GM12864 (cell line): Measurements from ENCODE around the gene GPR32.
"Not testable (repeated sequence)": the region's sequence is repeated elsewhere in the genome, so short reads cannot be mapped to it uniquely, and the experiment has no call there.

Source experiments
- DNase-seq: peaks from one replicate; pipeline ENCODE4 v3.0.0-alpha.2; 2011; ENCODE audit warnings: low read depth
- H3K4me3 ChIP-seq: 2 replicates; pipeline ENCODE4 v1.5.1; 2011; ENCODE audit warnings: mild to moderate bottlenecking, low read depth, low read length, control low read depth
- CTCF ChIP-seq: IDR thresholded peaks from 2 replicates; pipeline ENCODE4 v1.5.1; 2011; ENCODE audit warnings: low read depth, mild to moderate bottlenecking, moderate library complexity, low read length, control low read depth, inconsistent platforms; ENCODE audit errors: missing control alignments

The GPR32 gene

GRCh38 chr19:50798659-50799546, 28.6 kb downstream of the GPR32 start:
- H3K4me3 ChIP-seq = no peak overlapping the region
- no peak for TF ChIP-seq CTCF
- DNase-seq = no peak

- no peak overlapping the region for H3K4me3 ChIP-seq
- TF ChIP-seq CTCF = no peak
- DNase-seq = no peak
Measured at GRCh38 chr19:50799547-50799851, 29.2 kb downstream of the GPR32 start.

GRCh38 chr19:50801107-50801506, 30.8 kb downstream of the GPR32 start:
- H3K4me3 ChIP-seq = no peak overlapping the region
- no peak for TF ChIP-seq CTCF
- no peak for DNase-seq

GRCh38 chr19:50803633-50804419, 33.6 kb downstream of the GPR32 start:
- H3K4me3 ChIP-seq = peak overlapping the region; percentile 81
- no peak for DNase-seq
- no peak for TF ChIP-seq CTCF

- peak; percentile 96 for DNase-seq
- H3K4me3 ChIP-seq = peak overlapping the region; percentile 81
- TF ChIP-seq CTCF = no peak
Measured at GRCh38 chr19:50804420-50805272, 34.4 kb downstream of the GPR32 start.

GRCh38 chr19:50808856-50809255, 38.6 kb downstream of the GPR32 start:
- no peak overlapping the region for H3K4me3 ChIP-seq
- TF ChIP-seq CTCF = no peak
- DNase-seq = no peak

GRCh38 chr19:50811622-50812238, 41.5 kb downstream of the GPR32 start:
- DNase-seq, H3K4me3 ChIP-seq: not testable (repeated sequence)
